Activated gamma-delta T cell (primary cell): ENCODE data around the gene COL17A1.

Experiments
- DNase-seq: peaks from one replicate; lab custom pipeline; 2025; lab: John Stamatoyannopoulos, UW

Gene COL17A1

DNA sequence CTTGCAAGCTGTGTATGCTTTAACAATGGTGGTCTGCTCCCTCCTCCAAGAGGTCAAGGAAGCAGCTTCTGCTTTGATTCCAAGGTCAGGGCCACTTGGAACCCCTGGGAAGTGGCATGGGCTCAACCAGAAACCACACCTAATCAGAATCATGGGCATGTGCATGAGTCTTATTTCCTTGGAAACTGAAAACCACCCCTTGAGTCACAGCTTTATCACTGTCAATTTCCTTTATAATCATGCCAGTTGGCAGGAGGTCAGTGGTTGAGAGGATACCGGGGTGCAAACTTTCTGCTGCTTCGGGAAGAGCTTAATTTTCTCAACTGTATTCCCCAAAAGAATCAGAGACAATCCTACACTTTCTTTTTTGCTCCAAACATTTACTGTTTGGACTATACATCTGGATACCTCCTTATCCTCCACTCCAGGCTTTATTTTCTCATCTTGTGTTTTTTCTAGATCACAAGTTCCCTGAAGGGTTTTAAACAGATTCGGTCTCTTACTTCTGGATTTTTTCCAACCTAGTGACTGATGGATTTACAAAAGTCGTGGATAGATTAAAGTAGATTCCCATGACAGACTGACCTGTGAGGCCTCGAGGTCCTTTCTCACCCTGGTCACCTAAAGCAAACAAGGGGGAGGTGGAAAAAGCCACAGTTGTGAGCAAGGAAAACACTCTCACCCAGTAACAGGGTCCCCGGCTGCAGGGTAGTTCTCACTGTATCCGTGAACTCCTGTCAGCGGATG is 36.0 kb downstream of the COL17A1 start:
- DNase-seq, result no peak

DNA sequence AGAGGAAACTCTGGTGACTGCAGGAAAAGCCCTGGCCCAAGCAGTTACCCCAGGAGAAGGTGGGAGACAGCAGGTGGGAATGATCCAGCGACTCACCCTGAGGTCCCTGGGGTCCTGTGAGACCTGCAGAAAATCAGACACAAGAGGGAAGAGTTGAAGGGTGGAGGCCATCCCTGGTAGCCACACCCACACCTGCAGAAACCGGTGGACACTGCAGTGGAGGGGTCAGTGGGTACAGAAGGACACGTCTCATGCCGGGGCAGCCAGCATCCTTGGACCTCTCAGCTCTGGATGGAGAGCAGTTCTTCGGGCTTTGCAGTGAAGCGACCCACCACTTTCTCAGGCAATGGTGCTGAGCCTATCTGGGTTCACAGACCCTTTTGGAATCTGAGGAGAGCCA is 39.0 kb downstream of the COL17A1 start:
- no peak for DNase-seq

DNA sequence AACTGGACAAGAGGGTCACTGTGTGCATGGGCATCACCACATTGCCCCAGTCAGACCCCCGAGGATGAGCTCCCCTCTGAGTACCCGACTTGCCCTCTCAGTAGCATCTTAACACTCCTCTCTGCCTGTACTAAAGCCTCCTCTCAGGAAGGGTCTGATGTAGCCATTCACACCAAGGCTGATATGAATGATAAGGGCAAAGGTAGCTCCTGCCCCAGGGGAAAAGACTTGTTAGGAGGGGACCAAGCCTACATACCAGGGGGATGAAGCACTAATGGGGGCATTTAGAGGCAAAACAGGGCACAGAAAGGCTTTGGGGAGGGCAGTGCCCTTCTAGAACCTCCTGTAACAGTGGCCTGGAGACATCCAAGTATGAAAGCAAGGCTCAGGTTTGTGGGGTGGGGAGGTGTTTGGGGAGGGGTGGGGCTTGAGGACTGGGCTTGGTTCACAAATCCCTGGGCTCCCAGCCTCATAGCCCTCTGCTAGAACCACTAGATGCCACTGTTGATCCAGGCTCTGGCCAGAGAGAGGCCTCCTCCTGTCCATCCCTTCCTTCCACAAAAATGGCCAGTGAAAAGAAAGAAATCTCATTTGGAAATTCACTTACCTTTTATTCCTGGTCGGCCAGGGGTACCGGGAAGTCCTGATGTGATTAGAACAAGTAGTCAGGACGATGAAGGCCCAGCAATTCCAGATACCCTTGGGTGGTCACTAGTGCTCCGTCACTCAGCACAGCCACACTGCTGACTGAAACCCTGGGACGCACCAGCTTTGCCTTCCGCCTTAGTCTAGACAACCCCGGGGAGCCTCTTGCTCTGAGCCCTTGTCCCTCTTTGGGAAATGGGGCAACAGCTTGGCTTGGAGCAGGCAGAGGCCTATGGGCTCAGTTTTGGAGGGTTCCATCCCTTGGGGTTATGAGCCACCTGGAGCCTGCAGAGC is 40.3 kb downstream of the COL17A1 start:
- DNase-seq, result no peak

DNA sequence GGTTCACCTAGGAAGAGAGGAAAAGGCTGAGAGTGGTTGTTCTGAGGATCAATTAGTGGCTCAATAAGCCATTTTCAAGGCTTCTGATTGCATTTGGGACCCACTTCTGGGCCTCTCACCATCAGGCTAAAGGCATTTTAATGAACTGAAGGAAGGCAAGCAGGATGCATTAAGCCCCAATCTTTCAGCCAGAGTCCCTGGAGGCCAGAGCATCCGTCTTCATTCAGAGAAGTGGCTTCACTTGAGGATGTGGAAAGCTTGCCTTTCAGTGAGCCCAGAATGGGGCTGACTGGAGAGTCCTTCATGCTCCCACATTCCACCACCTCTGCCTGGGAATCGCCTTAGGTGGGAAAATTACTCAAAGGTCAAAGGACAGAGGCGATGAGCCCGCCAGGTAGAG is 41.8 kb downstream of the COL17A1 start:
- no peak for DNase-seq

DNA sequence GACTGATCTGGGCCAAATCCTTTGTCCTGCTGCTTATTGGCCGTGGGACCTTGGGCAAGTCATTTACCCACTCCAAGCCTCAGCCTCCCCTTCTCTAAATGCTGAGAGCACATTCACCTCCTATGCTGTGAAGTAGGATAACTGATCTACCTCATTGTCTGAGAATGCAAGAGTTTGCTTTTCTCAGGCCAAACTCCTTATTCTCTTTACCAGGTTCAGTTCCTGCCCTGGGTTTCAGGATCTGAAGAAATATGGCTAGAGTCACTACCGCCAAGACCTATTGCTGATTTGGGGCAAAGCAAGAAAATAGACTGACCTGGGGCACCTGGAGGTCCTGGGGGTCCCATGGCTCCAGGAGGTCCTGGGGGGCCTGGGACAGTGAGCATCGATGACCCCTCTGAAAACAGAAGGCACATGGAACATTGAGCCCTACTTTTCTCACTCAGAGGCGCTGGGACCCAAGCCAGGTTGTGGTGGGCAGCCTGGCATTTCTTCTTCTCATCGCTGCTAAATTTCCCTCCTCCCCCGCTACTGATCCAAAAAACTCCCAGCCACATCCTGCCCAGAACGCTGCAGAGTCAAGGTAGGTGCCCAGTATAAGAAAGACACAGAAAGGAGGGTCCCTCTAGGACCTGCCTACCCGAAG is 42.4 kb downstream of the COL17A1 start:
- no peak for DNase-seq

DNA sequence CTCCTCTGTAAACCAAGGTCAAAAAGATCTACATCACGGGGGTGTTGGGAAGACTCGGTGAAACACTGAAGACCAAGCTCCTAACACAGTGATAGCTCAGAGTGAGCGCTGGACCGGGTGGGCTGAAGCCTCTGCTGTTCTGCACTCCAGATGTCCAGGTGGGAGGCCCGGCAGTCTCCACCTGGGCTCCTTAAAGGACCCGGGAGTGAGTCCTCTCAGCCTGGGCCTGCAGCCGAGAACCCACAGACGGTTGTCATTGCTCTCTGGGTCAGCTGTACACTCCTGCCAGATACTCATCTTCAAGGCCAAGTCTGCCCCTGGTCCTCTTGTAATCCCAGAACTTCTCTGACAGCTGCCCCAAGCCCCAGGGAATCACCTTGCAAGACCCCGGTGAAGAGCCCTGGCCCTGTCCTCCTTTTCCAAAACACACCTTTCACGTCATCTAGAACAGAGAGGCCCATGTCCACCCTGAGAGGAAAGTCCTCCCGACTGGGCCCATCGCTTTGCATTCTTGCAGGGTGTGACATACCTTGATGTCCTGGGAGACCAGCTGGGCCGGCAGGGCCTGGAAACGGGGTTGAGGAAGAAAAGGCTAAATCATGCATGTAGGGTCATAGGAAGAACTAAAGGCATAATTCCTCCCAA is 43.7 kb downstream of the COL17A1 start:
- DNase-seq, result no peak

DNA sequence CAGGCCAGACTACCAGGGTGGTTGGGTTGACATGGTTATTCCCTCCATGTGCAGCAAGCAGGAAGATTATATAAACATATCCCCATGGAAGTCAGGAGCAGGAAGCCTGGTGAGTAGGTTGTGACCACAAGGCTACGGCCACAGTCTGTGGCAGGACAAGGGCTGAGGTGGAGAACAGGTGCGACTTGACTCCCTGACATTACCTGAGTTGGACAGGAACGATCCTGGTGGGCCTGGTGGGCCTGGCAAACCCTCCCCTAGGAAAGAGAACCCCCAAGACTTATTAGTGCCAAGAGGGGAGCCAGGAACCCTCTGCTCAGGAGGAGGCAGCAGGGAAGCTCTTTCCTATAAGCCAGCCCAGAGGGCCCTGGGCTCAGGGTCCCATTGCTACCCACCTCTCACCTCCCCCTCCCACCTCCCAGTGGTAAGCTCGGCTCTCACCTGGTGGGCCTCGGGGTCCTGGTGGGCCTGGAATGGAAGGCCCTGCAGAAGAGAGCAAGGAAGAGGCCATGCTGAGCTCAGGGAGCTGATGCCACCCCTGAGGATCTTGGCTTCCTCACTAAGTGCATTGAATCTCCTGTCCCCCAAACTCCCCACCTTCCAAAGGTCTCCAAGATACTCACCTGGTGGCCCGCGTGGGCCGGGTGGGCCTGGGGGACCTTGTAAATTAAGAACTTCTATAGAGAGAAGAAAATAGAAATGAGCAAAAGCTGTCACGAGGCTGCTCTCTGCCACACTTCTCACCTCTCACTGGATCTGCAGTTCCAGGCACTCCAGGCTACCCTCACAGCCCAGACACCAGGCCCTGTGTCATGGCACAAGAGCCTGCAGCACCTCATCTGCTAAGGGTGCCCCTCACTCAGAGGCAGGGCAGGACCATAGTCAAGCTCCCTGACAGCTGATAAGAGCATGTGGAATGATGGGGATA is 44.6 kb downstream of the COL17A1 start:
- DNase-seq, result no peak

DNA sequence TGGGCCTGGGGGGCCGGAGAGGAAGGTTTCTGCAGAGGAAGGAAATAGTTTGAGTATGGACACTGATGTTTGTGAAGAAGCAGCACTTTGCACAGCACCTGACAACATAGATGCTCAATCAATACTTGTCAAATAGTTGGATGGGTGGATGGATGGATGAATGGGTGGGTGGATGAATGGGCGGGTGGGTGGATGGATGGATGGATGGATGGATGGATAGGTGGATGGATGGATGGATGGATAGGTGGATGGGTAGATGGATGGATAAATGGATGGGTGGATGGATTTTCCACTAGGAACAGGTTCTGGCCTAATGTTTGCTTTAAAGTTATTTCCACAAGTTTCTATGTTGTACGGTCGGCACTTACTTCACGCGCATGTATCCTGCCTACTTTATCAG is 45.3 kb downstream of the COL17A1 start:
- no peak for DNase-seq

DNA sequence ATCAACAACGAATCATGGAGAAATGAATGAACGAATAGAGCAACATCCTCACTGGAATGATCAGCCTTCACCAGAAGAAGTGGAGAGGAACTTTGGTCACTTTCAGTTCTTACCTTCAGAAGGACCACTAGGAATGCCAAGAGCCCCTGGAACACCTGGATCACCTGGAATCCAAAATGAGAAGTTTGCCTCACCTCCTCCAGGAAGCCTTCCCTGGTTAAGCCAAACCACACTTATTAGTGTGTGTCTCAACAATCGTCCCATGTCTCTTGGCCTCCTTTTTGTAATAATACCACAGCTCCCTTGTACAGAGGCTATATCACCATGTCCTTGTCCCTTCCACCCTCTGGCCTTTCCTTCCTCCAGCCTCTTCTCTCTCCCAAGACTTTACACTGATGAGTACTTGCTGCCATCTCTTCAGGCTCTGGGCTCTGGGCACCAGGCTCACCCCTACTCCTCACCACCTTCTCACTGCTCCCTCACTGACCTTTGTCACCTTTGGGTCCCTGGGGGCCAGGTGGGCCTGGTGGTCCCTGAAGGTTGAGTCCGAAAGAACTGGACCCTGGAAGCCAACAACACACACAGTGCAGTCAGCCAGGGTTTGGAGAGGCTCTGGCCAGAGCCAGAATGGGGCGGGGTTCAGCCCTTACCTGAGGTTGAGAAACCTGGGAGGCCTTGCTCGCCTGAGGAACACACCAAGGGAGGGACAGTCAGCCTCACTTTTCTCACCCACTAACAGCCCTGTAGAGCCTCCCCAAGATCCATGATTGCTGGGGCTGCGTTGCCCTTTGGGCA is 46.5 kb downstream of the COL17A1 start:
- no peak for DNase-seq

DNA sequence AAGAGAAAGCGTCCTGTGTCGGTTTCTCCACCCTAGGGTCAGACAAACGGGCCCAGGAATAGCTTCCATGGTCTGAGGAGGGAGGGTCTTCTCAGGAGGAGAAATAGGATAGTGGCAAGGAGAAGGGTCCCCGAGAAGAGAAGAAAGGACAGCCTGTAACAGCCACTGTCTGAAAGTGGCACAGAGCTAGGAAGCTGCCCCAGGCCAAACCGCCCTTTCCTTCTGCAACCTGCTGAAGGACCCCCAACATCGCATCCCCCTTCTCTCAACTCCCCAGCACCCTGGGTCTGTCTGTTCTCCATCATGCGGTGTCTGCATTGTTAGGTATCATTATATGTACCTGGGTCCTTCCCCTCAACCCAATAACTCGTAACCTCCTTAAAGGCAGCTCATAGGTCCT is 47.1 kb downstream of the COL17A1 start:
- no peak for DNase-seq

DNA sequence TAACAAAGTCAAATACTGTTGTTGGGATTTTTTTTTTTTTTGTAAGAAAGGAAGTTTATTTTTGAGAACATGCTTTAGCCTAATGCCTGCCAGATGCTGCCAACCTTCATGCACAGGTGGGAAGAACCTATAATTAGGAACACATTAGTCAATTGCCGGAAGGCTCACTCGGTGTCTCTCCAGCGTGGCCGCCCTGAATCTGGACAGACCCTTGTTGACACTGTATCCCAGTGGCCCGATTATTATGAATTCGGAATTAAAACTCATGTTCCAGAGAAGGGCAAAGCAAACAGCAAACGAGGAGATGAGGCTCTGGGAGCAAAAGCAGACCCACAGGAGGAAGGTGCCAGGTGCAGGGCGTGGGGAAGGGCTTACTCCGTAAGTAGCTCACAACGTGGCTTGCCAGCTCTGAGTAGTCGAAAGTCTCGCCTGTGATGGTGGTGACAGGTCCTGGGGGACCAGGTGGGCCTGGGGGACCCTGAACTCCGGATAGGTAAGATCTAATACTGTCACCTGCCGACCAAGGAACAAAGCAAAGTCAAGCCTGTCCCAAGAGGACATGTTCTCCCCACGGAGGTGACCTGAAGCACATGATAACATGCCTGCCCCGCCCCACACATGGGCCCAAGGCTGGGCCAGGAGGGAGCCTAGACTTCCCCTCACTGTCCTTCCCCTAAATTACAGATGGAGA is 48.3 kb downstream of the COL17A1 start:
- no peak for DNase-seq

DNA sequence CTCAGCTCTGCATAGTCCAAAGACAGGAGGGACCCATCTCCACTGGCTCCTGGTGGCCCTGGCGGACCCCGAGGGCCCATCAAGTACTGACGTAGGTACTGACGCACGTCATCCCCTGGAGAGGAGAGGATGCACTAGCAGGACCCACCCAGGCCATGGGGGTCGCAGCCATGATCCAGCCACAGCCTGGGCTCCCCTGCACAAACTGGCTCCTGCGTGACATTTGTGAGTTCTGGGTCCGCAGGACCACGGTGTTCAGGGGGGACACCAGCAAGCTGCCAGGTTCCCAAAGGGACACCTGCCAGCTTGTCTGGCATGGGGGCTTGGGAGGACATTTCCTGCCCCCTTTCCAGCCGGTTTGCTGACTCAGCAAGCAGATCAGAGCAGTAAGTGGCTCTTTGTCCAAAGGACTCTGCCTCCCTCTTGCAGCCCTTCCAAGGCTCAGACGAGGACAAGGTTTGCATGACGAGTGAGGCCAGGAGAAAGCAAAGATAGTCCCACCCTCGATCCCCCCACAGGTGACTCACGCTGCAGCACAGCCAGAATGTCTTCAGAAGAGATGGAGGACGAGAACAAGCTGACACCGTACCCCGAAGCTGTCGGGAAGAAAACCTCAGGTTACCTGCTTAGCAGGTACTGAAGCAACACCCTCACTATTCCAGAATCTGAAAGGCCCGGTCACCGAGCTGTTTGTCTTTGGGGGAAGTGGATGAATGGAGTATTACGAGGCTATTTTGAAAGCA is 49.0 kb downstream of the COL17A1 start:
- no peak for DNase-seq

DNA sequence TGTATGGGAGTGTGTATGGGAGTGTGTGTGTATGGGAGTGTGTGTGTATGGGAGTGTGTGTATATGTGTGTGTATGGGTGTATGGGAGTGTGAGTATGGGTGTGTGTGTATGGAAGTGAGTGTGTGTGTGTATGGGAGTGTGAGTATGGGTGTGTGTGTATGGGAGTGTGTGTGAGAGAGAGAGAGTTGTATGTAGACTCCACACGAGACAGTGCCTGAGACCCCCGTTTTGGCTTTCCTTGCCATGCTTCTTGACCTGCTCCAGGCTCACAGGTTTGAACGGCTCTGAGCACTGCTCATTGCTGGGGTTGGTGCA is 49.7 kb downstream of the COL17A1 start:
- no peak for DNase-seq

DNA sequence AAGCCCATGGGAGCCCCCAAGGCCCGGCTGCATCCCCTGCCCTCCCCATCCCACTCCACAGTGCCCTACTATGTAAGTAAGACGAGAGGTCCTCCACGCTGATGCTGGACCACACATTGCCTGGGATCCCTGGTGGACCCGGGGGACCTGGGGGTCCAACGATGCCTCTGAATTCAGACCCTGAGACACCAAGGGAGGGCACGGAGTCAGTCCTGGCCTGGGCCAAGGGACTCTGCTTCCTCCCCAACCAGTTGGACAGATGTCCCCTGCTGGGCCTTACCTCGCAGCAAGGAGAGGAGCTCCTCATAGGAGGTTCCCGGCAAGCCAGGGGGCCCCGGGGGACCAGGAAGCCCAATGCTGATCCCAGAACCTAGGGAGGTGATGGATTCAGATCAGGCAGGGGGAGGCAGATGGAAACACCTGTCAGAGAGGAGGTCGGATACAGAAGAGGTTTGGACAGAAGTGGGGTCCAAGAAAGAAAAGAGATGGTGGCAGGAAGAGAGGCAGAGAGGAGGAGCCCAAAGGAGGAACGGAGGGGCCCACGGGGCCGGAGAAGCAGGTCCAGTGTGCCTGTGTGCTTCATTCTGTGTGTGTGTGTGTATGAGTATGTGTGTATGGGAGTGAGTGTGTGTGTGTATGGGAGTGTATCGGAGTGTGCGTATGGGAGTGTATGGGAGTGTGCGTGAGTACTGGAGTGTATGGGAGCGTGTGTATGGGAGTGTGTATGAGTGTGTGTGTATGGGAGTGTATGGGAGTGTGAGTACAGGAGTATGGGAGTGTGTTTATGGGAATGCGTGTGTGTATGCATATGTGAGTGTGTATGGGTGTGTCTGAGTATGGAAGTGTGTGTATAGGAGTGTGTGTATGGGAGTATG is 50.2 kb downstream of the COL17A1 start:
- no peak for DNase-seq

DNA sequence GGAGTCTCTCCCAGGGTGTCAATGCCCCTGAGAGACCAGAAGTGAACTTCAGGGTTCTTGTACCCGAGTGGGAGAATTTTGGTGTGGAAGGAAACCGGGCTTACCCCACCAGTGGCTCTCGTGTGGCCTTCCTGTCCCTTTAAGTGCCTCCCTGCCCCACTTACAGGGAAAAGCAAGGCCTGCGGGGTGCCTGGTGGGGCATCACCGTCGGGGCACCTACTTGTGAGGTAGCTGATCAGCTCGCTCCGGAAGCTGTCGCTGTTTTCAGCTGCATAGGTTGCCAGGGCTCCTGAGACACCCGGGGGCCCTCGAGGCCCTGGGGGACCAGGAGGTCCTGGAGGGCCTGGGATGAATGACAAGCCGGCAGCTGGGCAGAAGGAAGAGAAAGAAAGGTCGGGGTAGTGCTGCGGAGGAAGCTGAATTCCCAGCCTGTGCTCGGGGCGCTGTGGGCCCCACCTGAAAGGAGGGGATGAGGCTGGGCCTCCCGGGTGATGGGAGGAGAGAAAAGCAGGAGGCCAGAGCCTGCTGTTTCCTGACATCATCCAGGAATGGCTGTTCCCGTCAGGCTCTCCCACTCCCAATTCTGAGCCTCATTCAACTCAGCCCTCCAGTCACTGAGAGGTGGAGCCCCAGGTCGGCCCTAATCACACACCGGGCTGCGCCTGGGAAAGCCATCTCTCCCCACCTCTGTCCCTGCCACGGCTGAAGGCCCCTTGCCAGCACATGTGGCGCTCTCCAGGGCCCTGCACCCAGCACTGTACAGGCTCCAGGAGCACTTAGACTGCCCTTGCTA is 51.1 kb downstream of the COL17A1 start:
- no peak for DNase-seq

DNA sequence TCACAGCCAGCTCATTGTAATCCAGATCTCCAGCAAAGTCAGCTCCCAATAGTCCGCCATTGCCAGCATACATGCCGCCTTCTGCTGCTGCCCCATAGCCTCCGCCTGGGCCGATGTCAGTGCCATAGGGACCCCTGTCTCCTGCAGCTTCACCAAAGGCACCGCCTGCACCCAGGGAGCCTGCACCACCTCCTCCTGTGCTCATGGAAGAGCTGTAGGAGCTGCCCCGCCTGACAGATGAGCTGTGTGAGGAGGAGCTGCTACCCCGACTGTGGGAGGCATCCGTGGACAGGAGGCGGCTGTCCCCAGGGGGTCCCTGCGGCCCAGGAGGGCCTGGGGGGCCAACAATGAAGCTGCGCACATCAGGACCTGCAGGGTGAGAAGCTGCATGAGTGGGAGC is 51.7 kb downstream of the COL17A1 start:
- no peak for DNase-seq

DNA sequence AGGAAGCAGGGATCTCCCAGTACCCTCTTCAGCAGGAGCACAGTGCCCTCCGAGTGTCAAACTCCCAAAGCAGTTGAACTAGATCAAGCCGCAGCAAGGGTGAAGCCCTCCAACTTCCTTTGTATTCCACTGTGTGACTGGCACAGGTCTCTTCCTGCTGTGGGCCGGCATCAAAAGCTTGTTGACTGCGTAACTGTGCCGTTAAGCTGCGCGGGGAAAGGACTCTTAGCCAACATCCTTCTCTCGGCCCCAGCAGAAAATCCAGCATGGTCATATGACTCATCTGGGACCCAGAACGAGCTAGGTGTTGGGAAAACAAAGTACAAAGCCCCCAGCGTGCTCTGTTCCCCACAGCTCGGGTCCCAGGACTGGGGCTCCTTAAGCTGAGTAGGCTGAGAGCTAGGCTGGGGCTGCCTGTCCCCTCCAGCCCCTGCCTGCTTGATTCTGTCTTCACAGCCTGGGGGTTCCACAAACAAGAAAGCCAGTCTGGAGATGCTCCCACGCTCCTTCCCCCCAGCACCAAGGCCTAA is 52.2 kb downstream of the COL17A1 start:
- no peak for DNase-seq
